Stimulated activated CD8-positive, alpha-beta memory T cell treated with anti-CD3 and anti-CD28 coated beads, Interleukin-7, amount 100 ng/mL, for 4 hours (primary cell): ENCODE measurements around the gene CNTF.
"Not testable (repeated sequence)": the region's sequence is repeated elsewhere in the genome, so short reads cannot be mapped to it uniquely, and the experiment has no call there.

Experiments
- DNase-seq, 2 donors: peaks; one replicate each; pipeline ENCODE4 v3.0.0-alpha.2; 2020; ENCODE audit warnings: low read depth in 2 of 2

CNTF gene

DNA sequence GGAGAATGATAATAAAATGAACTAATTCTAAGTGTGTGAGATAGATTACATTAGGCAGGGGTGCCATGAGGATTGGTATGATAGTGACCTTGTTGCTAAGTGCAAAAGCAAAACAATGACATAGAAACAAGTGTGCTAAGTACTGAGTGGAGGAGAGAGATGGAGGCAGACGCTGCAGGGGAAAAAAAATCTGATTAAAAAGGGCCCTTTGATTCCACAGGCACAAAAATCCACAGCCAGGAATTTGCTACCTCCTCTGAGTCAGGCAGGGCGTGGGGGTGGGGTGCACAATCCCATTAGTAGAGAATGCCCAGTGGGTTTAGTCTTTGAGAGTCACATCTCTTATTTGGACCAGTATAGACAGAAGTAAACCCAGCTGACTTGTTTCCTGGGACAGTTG lies at the start of gene CNTF:
Gene CNTF, plus strand, starts transcription at position 322 of the 400 bp plus-strand sequence. CDS start 88 bp downstream, outside the sequence.
- DNase-seq: no peak

DNA sequence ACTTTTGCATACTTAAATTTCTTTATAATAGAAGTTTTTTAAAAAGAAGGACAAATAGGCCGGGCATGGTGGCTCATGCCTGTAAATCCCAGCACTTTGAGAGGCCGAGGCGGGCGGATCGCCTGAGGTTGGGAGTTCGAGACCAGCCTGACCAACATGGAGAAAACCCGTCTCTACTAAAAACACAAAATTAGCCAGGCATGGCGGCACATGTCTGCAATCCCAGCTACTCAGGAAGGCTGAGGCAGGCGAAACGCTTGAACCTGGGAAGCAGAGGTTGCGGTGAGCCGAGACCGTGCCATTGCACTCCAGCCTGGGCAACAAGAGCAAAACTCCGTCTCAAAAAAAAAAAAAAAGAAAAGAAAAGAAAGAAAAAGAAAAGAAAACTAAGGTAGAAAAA lies 49.6 kb upstream of the CNTF start:
- DNase-seq: not testable (repeated sequence)

DNA sequence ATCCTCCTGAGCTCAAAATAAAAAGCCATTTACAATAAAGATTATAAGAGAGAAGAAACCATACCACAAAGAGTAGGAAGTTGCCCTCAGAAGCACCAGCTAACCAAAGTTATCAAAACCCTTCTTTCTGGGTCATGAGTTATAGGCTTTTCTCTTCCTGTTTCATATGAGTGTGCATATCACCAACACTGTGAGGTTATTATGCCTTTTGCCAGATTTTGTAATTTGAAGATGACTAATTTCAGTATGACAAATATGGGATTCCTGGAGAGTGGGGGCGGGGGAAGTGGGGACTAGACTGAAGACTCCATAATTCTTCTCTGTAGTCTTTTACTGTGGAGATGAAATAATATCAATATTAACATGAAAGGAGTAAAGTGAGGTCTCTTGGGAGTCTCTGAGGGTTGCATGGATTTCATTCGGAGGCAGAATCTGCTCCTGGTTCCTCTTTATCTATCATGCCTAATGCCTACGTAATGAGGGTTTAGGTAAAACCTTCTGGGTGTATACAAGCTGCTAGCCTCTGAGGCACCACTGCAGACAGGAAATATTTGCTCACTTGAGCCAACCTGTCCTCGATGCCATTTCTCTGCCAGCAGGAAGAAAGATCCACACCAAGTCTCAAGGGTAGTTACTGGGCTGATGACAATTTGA lies 48.9 kb upstream of the CNTF start:
- peak; percentile 59 to 63 for DNase-seq

GRCh38 chr11:58574881-58575280 lies 47.6 kb upstream of the CNTF start:
- no peak for DNase-seq

GRCh38 chr11:58575377-58576020 lies 47.0 kb upstream of the CNTF start, which contains the start of gene LPXN:
Gene LPXN (minus strand): TSS chr11:58575856. CDS start chr11:58575772, 84 bp downstream.
- DNase-seq: peak in 1 of 2 donors; percentile 25

DNA sequence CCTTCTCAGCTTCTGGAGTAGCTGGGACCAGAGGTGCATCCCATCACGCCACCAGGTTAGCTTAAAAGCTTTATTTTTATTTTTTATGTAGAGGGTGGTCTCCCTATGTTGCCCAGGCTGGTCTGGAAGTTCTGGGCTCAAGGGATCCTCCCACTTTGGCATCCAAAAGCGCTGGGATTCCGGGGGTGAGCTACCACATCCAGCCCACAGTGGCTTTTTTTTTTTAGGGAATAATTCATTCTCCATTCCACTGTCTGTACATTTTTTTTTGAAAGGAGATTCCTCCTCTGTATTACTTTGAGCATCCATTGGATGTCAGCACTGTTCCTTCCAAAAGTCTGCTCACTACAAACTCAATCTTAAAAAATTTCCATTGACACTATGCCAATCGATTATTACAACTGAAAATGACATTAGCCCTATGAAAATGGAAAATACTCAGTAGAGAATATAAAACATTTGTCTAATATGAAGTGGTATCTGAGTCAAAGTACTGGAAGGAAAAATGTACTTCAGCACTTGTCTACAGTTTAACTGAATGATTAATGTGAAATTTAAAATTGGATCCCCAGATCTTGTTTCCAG lies 45.5 kb upstream of the CNTF start:
- no peak for DNase-seq

DNA sequence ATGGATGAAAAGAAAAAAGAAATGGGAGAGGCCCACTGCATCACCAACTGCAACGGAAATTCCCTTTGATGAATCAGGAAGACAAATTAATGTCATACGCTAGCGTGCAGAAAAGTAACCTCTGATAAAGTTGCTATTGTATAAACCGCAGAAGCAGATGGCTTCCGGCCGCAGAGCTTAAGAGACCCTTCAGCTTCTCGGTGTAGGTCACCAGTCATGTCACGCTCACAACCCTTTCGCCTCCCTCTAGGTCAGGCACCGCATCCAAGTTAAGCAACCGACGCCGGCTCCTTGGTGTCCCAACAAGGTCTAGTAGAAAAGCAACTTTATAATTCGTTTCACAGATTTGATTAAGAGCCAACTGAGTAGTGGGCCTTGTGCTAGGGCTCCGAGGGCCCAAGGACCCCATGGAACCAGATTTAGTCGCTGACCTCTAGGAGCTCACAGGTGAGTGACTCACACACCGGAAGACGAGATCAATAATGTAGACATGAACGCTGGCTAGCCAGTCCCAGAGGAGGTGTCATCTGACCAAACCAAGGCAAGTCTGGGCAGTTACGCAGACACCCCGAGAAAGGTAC lies 44.8 kb upstream of the CNTF start:
- DNase-seq: peak; percentile 72 to 78

DNA sequence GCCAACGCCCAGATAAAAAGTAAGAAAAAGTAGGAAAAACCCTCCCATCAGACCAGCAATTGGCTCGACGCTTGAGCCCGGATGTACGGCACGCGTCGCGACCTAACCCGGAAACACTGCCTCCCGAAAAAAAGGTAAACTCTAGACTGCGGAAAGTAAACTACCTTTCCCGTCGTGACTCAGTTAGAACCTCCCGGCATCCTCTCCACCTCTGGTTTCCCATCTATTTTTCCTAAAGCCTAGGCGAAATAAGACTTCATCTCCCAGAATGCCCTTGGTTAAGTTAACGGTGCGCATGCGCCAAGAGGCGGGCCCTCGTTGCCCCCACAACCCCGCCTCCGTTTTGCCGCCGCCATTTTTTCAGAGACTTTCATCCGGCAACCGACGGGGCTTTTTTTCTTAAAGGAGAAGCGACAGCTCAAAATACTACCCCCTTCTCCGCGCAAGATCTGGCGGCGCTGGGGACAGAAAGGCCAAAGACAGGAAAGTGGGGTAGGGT lies 44.3 kb upstream of the CNTF start:
- peak; percentile 89 to 91 for DNase-seq

DNA sequence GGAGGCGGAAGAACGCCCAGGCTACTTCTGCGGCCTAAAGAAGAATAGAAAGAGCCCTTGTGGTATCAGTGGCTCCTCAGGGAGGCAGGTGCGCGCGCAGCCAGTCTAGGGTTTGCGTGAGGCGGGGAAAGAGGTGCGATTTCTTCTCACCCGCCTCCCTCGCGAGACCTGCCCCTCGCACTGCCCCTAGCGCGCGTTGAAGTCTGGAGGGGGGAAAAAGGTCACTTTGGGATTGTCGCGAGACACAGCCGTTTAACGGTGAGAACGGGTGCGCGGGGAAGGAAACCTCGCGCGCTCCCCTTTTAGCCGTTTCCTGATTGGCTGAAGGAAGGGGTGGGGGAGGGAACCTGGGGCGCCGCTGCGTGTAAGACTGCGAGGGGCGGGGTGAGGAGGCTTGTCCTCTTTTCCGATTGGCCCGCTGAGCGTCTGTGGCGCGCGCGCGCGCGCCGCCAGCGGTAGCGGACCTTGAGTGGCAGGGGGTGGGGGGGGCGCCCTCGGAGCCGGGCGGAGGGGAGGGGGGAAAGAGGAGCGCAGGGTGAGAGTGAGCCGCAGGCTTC lies 43.8 kb upstream of the CNTF start, which contains the start of gene ZFP91:
Gene ZFP91, plus strand, starts transcription at position 429 of the 557 bp plus-strand sequence. CDS start 219 bp downstream, outside the sequence.
- peak; percentile 94 to 98 for DNase-seq

- peak; percentile 90 to 93 for DNase-seq
Measured at GRCh38 chr11:58579192-58580129, 43.0 kb upstream of the CNTF start.

GRCh38 chr11:58580311-58580710 lies 42.2 kb upstream of the CNTF start:
- DNase-seq: no peak

- DNase-seq: no peak
Measured at GRCh38 chr11:58582437-58582836, 40.0 kb upstream of the CNTF start.

- DNase-seq: no peak
Measured at GRCh38 chr11:58586998-58587397, 35.5 kb upstream of the CNTF start.

DNA sequence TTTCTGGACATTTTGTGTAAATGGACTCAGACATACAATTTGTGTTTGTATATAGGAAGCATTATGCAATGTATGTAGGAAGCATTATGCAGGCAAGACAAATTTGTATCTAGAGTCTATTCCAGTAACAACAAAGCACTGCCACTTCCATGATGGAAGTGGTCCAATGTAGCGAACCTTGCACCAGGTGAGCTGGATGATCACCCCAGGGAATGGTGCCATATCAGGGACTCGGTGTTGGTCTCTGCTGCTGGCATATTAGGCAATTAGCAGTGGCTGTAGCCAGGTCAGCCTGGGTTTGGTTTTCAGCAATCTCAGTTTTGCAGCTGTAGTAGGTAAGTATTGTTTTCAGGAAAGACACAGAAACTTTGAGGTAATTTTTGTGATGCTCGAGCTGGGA lies 30.8 kb upstream of the CNTF start:
- no peak for DNase-seq

GRCh38 chr11:58592760-58593472 lies 29.5 kb upstream of the CNTF start:
- peak in 1 of 2 donors; percentile 42 for DNase-seq

GRCh38 chr11:58594826-58595225 lies 27.6 kb upstream of the CNTF start:
- no peak for DNase-seq

GRCh38 chr11:58596621-58597020 lies 25.8 kb upstream of the CNTF start:
- no peak for DNase-seq

DNA sequence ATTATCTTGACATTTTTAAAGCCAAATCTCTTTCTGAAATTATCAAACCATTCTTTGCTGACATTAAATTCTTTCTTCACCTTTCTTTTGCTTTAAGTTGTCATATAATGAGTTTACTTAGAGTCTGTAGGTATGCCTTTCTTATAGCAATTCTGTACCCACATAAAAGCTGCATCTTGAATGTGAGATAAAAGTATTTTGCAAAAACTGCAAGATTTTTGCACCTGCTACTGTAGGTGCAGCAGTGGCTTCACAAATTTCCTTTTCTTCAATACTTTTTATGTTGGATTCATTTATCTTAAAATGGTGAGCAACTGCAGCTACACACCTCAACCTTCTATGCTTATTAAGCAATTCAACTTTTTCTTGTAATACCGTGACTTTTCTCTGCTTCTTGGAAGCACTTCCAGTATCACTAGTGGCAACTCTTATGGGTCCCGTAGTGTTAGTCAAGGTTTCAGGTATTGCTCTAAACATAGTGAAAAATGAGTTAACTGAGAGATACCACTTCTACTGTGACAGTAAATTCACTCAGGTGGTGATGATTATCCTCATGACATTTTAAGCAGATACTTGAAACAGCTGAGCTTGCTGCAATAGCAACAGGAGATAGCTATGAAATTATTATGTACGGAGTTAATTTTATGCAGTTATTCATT lies 24.9 kb upstream of the CNTF start:
- DNase-seq: no peak

DNA sequence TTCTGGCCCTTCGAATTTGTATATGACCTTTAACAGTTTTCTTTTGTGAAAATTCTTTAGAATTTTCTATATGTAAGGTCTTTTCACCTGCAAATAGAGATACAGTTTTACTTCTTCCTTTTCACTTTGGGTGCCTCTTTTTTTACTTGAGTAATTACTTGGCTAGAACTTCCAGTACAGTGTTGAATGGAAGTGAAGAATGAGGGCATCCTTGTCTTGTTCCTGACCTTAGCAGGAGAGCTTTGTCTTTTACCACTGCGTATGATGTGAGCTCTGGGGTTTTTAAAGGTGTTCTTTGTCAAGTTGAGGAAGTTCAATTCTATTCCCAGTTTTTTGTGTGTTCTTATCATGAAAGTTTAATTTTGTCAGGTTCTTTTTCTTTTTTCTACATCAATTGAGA lies 22.0 kb upstream of the CNTF start:
- no peak for DNase-seq
